ENCODE results near the gene RPS8.
"Not testable (repeated sequence)": the region's sequence is repeated elsewhere in the genome, so short reads cannot be mapped to it uniquely, and the experiment has no call there.

Gene RPS8

GRCh38 chr1:44820328-44821239 is 45.2 kb downstream of the RPS8 start:
- no peak for DNase-seq (ENCODE audit: low read depth)

- no peak for DNase-seq (ENCODE audit: low read depth)
Observed at GRCh38 chr1:44821240-44821715, 45.9 kb downstream of the RPS8 start.

- DNase-seq (ENCODE audit: low read depth): no peak
Observed at GRCh38 chr1:44822131-44822701, 46.9 kb downstream of the RPS8 start.

DNA sequence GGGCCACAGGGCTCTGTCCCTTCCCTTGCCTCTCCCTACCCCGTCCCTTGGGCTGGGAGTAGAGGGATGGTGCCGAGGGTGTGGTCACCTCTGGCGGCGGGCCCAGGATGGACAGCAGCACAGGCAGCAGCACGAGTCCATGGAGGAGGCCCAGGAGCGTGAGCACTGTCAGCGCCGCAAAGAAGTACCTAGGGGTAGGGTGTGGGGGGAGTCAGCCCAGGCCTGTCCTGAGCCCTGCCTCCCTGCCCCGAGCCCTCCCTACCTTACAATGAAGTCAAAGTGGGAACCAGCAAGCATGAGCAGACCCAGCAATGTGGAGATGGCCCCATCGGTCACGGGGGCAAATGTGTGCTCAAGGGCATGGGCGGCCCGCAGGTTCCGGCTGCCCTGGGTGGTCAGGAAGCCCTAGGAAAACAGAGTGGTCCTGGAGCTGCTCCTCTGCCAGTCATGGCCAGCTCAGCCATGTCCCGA is 47.7 kb downstream of the RPS8 start:
- no peak for DNase-seq (ENCODE audit: low read depth)

DNA sequence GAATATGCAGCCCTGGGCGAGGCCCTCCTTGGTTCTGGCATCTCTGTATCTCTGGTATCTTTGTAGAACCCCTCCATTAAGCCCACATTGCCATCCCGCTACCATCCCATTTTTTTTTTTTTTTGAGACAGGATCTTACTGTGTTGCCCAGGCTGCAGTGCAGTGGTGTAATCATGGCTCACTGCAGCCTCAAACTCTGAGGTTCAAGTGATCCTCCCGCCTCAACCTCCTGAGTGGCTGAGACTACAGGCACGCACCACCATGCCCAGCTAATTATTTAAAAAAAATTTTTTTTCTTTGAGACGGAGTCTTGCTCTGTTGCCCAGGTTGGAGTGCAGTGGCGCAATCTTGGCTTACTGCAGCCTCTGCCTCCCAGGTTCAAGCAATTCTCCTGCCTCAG is 49.1 kb downstream of the RPS8 start:
- not testable (repeated sequence) for DNase-seq (ENCODE audit: low read depth)

GRCh38 chr1:44826375-44827196 is 51.2 kb downstream of the RPS8 start:
- DNase-seq (ENCODE audit: low read depth): peak; percentile 97

GRCh38 chr1:44827197-44828002 is 52.1 kb downstream of the RPS8 start:
- DNase-seq (ENCODE audit: low read depth): no peak

DNA sequence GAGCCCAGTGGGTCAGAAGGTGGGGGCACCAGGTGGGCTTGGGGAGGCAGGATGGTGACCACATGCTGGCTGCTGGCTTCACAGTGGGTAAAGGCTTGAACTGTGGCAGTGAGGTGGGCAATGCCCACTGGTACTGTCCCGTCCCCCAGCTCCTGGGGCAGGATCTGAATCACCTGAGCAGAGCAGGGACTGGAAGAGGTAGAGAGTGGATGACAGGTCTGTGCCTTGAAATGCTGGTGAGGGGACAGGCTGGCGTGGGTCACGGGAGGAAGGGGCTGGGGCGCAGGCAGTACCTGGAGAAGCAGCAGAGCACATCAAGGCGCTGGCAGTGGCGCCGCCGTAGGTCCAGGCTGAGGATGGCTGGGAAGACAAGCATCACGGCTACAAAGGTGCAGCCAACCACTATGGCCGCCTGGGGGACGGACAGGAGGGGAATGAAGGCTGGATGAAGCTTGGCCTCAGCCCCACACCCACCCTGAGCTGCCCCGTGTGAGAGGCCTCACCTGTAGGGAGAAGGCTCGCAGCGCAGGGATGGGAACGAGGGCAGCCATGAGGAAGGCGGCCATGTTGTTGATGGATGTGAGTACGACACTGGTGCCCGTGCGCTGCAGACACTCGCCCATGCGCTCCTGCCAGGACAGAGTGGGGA is 52.8 kb downstream of the RPS8 start:
- DNase-seq (ENCODE audit: low read depth): no peak
